Activated CD4-positive, alpha-beta T cell treated with anti-CD3 and anti-CD28 coated beads, Interleukin-2, Interleukin-4, amounts not matched to agents 100 ng/mL and 50 ng/mL, durations not matched to agents 16 hours and 8 hours (primary cell): ENCODE measurements around the gene PATJ.
"Not testable (repeated sequence)": the region's sequence is repeated elsewhere in the genome, so short reads cannot be mapped to it uniquely, and the experiment has no call there.

Source experiments
- DNase-seq: peaks from one replicate; pipeline ENCODE4 v3.0.0-alpha.2; 2020; ENCODE audit warnings: low spot score

The PATJ gene

DNA sequence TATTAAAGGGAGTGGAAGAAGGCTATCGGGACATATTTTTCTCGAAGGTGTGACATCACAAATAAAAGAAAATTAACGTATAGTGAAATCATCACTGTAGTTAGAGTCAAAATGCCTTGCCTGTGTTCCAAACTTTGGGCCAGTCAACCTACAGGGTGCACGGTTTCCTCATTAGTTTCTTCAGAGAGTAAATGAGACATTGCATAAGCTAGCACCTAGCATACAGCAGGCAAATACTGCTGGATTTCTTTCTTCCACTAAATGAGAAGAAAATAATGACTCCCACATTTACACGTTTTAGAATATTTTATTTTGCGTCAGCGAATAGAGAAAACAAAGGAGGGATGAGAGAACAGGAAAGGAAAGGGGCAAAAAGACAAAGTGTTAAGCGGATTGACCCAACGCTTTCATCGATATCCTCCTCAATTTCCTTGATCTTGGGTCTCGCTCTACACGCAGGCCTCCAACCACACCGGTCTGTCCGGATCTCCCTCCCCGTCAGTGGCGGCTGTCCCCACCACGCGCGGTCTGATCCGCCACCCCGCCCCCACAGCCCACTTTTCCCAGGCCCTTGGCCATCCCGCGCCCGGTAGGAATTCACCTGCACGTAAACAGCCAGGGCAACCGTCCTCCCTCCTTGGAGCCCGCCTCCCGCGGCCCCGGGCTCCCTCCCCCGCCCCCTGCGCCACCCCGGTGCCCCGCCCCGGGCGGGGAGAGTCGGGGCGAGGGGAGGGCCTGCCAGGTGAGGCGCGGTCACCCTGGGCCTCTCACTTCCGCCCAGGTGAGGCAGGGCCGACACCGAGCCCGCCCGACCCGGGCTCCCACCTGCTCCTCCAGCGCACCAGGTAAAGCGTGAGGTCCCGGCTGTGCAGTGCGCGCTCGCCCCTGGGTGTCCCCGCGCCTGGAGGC lies at the start of gene PATJ:
Gene PATJ, plus strand, starts transcription at position 770 of the 909 bp plus-strand sequence. CDS start 20,413 bp downstream, outside the sequence.
- DNase-seq, result peak; percentile 17

GRCh38 chr1:61699911-61700851 lies 42.1 kb upstream of the PATJ start:
- DNase-seq, result no peak

GRCh38 chr1:61708953-61709907 lies 33.0 kb upstream of the PATJ start:
- DNase-seq, result no peak

DNA sequence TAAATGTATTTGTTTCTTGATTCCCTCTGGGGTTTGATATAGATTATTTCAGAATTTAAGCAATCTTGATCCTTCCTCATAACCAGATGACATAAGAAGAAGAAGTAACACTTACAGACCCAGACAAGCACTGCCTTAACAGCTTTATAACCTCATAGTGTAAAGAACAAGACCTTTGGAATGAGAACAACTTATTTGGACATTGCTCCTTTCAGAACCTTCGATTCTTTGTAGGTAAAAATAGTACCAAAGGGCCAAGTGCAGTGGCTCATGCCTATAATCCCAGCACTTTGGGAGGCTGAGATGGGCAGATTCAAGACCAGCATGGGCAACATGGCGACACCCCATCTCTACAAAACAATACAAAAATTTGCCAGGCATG lies 32.4 kb upstream of the PATJ start:
- DNase-seq, result no peak

- DNase-seq, result not testable (repeated sequence)
Observed at GRCh38 chr1:61711257-61711656, 31.0 kb upstream of the PATJ start.

DNA sequence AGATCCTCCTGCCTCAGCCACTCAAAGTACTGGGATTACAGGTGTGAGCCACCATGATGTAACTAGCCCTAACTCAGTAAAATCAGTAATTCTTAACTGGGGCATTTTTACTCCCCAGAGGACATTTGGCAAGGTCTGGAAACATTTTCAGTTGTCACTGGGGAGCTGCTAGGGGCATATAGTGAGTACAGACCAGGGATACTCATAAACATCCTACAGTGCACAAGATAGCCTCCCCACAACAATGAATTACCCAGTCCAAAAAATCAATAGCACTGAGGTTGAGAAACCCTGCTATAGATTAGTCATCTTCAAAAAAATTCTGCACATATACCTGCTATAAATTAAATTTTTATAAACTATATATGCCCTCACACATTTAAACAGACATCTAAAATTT lies 30.3 kb upstream of the PATJ start:
- no peak for DNase-seq

DNA sequence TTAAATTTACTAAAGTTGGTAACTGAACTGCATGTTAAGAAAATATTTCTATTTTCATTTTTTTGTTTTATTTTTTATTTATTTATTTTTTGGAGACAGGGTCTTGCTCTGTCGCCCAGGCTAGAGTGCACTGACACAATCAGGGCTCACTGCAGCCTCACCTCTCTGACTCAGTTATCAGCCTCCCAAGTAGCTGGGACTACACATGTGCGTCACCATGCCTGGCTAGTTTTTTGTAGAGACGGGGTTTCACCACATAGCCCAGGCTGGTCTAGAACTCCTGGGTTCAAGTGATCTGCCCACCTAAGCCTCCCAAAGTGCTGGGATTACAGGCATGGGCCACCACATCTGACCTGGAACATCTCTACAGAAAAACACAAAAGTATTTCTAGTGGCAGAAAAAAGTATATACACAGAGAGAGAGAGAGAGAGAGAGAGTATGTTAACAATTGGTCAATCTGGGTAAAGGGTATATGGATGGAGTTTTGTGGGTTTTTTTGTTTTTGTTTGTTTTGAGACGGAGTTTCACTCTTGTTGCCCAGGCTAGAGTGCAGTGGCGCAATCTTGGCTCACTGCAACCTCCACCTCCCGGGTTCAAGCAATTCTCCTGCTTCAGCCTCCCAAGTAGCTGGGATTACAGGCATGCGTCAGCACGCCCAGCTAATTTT lies 23.1 kb upstream of the PATJ start:
- DNase-seq, result not testable (repeated sequence)

GRCh38 chr1:61724506-61724812 lies 17.8 kb upstream of the PATJ start:
- DNase-seq, result no peak

DNA sequence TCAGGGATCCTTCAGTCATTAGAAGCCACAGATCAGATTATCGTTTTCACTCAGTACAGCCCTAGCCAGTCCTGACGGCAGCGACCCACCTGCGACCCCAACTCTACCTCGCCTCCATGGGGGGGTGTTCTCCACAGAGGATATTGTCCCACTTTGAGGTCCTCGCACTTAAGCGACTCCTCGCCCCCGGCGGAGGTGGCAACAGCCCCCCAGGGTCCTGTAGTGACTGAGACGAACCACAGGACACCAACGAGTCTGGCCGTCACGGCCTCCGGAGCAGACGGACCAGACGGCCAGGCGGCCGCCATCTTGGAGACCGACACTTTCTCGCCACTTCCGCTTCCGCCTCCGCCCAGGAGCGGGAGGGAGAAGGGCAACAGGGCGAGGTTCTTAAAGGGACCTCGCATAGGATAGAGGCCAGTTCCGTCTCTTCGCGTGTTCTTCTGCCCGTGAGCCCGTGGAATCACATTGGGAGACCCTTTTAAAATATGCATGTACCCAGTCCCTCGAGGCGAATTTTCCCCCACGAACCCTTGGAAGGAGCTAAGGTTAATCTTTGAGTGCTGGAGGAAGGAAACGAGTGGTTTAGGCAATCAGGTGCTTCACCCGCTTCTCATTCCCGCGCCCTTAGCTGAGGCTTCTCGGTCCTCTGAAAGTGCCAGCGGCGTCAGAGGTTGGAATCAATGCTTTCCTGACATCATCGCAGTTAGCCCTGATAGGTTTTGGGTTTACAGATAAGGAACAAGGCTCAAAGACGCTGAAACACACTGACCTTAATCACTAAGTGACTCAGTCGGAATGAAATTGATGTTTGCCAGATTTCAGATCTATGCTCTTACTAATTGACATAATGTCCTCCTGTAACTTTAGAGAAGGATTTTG lies 17.2 kb upstream of the PATJ start, which contains the start of gene TM2D1:
Gene TM2D1, minus strand, starts transcription at position 329 of the 882 bp plus-strand sequence. Its CDS starts 21 bp downstream, at position 308.
- peak; percentile 92 for DNase-seq

GRCh38 chr1:61727544-61727943 lies 14.7 kb upstream of the PATJ start:
- DNase-seq, result no peak

GRCh38 chr1:61730679-61731078 lies 11.6 kb upstream of the PATJ start:
- not testable (repeated sequence) for DNase-seq

GRCh38 chr1:61732726-61733125 lies 9.6 kb upstream of the PATJ start:
- DNase-seq, result no peak

- DNase-seq, result no peak
Observed at GRCh38 chr1:61740751-61741700, 1.3 kb upstream of the PATJ start.

DNA sequence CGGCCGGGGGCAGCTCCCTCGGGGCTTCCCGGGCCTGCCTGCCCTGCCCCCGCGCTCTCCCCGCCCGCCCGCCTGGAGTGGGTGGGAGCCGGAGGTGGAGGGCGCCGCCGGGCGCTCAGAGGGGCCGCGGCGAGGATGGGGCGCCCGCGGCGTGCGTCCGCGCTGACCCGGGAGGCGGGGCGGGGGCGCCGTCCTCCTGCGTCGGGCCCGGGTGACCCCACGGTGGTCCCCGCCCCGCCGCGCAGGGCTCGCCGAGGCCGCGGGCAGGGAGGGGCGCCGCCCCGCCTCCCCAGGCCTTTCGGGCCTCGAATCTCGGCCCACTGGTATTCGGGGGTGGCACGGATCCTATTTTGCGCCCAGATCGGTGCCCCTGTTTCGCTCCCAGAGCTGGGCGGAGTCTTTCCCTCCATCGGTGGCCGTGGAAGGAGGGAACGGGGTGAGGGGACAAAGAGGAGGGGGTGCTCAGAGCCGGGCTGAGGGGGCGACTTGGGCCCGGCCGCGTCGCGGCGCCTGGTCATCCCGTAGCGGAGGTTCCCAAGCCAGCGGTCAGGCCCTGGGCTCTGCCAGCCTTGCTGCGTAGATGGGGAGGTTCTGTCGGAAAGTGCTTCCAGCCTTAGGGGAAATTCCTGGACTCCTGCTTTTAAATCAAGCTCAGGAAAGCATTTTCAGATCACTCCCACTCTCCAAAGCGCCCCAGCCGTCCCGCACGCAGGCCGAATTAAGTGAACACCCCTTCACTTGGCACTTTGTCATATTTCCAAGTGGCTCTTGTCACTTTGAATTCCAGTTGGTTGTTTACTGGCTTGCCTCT lies 545 bp downstream of the PATJ start:
- no peak for DNase-seq

DNA sequence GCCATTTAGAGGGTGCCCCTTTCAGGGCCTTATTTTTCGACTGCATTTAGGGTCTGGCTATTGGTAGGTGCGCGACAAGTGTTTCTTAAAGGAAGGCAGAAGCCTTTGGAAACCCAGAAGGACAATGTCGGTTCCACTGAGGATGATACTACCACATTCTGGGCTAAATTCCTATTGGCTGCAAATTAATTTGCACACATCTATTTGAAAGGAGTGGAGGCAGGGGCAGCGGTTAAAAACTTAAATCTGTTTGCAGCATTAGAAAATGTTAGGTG lies 1.1 kb downstream of the PATJ start:
- DNase-seq, result no peak

- no peak for DNase-seq
Observed at GRCh38 chr1:61743716-61744580, 1.7 kb downstream of the PATJ start.

- DNase-seq, result no peak
Observed at GRCh38 chr1:61746813-61747212, 4.5 kb downstream of the PATJ start.
